HG03135 (cell line): Measurements from ENCODE around the gene LECT2.

Experiments
- ATAC-seq: cut with Tn5 transposase; IDR thresholded peaks from one replicate; pipeline ENCODE4 v1.9.1; 2021; ENCODE audit warnings: mild to moderate bottlenecking, moderate library complexity; ENCODE audit not compliant: unreplicated experiment

Gene LECT2

DNA sequence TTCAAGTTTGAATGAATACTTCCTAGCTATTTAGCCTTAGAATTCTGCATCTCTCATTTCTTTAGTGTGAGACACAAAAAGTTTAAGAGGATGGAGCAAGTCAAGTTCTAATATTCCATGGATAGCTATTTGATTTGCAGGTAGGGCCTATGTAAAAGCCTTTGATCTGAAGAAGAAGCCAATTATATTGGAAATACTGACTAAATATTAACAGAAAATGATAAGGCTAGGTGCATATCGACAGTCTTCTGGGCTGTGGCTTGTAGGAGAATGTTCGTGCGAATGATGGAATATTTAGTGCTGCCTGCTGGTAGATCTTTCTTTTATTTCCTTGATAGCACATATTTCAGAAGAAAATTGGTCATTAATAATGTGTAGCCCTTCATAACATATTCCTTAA, at the start of gene LECT2:
Gene LECT2 (minus strand): TSS at position 85 of the 400 bp plus-strand sequence. CDS start 150 bp downstream, outside the sequence.
- ATAC-seq, result no peak

- no peak for ATAC-seq
These were observed 49.7 kb upstream of the LECT2 start for GRCh38 chr5:136004436-136004835.

GRCh38 chr5:136001466-136001981, 46.7 kb upstream of the LECT2 start:
- no peak for ATAC-seq

DNA sequence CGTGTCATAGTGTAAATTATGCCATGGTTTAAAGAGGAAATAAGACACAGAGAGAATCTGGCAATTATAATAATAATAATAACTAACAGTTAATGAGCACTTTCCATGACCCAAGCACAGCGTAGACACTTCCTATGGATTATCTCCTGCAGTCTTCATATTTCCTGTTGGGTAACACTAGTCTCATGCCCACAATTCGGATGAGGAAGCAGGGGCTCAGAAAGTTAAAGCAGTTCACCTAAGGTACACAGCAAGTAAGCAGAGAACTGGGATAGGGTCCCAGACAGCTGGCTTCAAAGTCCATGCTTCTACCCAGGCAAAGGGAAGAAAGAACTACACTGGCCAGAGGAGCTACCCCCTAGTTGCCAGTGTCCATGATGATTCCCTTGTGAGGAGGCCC, 46.1 kb upstream of the LECT2 start:
- no peak for ATAC-seq

- ATAC-seq, result no peak
These were observed 45.4 kb upstream of the LECT2 start for GRCh38 chr5:136000147-136000546.

- ATAC-seq, result no peak
These were observed 44.8 kb upstream of the LECT2 start for GRCh38 chr5:135999406-136000139.

- no peak for ATAC-seq
These were observed 44.1 kb upstream of the LECT2 start for GRCh38 chr5:135998889-135999288.

GRCh38 chr5:135997673-135998335, 43.0 kb upstream of the LECT2 start:
- no peak for ATAC-seq

GRCh38 chr5:135996611-135997010, 41.8 kb upstream of the LECT2 start:
- ATAC-seq, result no peak

- no peak for ATAC-seq
These were observed 41.2 kb upstream of the LECT2 start for GRCh38 chr5:135995976-135996375.

- no peak for ATAC-seq
These were observed 39.3 kb upstream of the LECT2 start for GRCh38 chr5:135993880-135994636.

GRCh38 chr5:135993335-135993879, 38.6 kb upstream of the LECT2 start:
- no peak for ATAC-seq

GRCh38 chr5:135991429-135991828, 36.6 kb upstream of the LECT2 start:
- ATAC-seq, result no peak

GRCh38 chr5:135990528-135991255, 35.9 kb upstream of the LECT2 start:
- no peak for ATAC-seq

- no peak for ATAC-seq
These were observed 34.9 kb upstream of the LECT2 start for GRCh38 chr5:135989686-135990085.

- no peak for ATAC-seq
These were observed 33.8 kb upstream of the LECT2 start for GRCh38 chr5:135988546-135988945.

DNA sequence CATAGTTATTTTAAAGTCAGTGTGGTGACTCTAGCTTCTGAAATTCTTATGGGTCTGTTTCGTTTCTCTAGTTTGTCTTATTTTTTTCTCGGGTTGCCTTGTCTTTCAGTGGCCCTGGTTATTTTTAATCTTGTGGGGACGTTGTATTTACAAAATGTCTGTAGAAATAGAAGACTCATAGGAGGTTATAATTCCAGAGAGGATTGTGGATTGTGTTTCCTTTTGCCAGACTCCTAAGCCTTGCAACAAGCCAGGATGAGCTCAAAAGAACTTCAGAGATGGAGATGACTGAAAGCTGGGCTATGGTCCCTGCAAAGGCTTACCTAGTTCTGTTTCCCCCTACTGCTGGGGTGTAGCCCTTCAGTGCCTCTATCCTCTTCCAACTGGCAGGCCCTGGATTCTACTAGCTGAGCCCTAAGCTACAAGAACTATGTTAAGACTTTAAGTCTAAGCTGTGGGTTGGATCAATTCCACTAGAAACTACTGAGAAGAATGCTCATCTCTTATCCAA, 32.2 kb upstream of the LECT2 start:
- no peak for ATAC-seq

DNA sequence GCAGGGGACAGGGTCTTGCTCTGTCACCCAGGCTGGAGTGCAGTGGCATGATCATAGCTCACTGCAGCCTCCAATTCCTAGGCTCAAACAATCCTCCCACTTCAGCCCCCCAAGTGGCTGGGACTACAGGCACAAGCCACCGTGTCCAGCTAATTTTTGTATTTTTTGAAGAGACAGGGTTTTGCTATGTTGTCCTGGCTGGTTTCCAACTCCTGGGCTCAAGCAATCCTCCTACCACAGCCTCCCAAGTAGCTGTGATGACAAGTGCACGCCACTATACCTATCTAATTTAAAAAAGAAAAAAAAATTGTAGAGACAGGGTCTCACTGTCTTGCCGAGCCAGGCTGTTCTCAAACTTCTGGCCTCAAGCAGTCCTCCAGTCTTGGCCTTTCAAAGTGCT, 31.6 kb upstream of the LECT2 start:
- no peak for ATAC-seq

DNA sequence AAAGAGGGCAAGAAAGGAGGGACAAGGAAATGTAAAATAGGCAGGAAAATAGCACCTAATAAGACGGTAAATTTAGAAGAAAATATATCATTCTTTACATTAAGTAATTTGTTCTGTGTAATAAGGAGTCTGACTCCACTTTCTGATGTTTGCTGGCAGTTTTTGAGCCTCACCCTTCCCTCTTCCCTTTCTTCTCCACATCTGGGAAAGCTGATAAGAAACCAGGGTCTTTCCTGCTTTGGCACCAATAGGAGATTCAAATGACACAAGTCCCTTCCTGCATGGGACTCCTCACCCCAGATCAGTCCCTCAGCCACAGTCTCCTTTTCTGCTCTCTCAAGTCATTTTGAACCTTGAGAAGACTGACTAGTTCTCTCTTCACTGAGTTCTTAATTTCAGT, 31.2 kb upstream of the LECT2 start:
- ATAC-seq, result no peak

DNA sequence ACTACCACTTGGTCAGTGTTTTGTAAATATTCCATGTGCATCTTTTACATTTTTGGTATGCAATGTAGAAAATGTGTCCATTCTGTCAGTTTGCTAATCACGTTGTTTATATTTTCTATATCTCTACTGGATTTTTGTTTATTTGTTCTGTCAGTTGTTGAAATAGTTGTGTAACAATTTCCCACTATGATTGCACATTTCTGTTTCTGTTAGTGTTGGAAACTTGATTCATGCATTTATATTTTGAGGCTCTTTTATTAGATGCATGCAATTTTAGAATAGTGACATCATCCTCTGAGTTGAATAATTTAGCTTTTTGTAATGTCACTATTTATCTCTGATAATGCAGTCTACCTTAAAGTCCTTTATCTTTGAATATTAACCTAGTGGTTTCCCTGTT, 25.8 kb upstream of the LECT2 start:
- no peak for ATAC-seq
